Endodermal cell (in vitro differentiated cells): ENCODE results near the gene AHNAK2. TPM values are rescaled to one million over a fixed set of nuclear protein-coding genes. Genes with fewer than 3 reads are reported as not detected.

Source experiments
- DNase-seq: peaks from one replicate; pipeline ENCODE4 v3.0.0-alpha.2; 2017
- H3K27ac ChIP-seq: 2 replicates; pipeline ENCODE4 v1.5.1; 2013; ENCODE audit warnings: mild to moderate bottlenecking, low read depth, low read length, moderate library complexity
- H3K27me3 ChIP-seq: 2 replicates; pipeline ENCODE4 v1.6.1; 2013; ENCODE audit warnings: mild to moderate bottlenecking, low read length, moderate library complexity; ENCODE audit not compliant: insufficient read depth, control insufficient read depth, poor library complexity, severe bottlenecking
- H3K36me3 ChIP-seq: 2 replicates; pipeline ENCODE4 v1.7.0; 2013; ENCODE audit warnings: mild to moderate bottlenecking, low read length, moderate library complexity; ENCODE audit not compliant: control insufficient read depth, insufficient read depth
- H3K4me1 ChIP-seq: one replicate; pipeline ENCODE4 v1.7.0; 2013; ENCODE audit warnings: low read length; ENCODE audit not compliant: control insufficient read depth, insufficient read depth
- H3K4me3 ChIP-seq: 2 replicates; pipeline ENCODE4 v1.5.1; 2013; ENCODE audit warnings: mild to moderate bottlenecking, low read length, moderate library complexity
- H3K9ac ChIP-seq: 2 replicates; pipeline ENCODE4 v1.6.1; 2013; ENCODE audit warnings: mild to moderate bottlenecking, low read length, moderate library complexity; ENCODE audit not compliant: poor library complexity, severe bottlenecking; ENCODE audit errors: extremely low read depth
- H3K9me3 ChIP-seq: 2 replicates; pipeline ENCODE4 v1.6.1; 2013; ENCODE audit warnings: mild to moderate bottlenecking, low read length, moderate library complexity; ENCODE audit not compliant: control insufficient read depth
- H3K27ac Mint-ChIP-seq: 2 replicates; pipeline ENCODE4 v1.8.0; 2020; ENCODE audit warnings: mixed read lengths
- H3K27me3 Mint-ChIP-seq: 2 replicates; pipeline ENCODE4 v1.8.0; 2021; ENCODE audit warnings: mild to moderate bottlenecking, mixed read lengths; ENCODE audit not compliant: insufficient read depth
- H3K36me3 Mint-ChIP-seq: 2 replicates; pipeline ENCODE4 v1.8.0; 2020; ENCODE audit warnings: low read depth, mixed read lengths
- H3K4me1 Mint-ChIP-seq: 2 replicates; pipeline ENCODE4 v1.8.0; 2020; ENCODE audit warnings: mixed read lengths
- H3K4me3 Mint-ChIP-seq: 2 replicates; pipeline ENCODE4 v1.8.0; 2020; ENCODE audit warnings: mild to moderate bottlenecking, moderate library complexity, mixed read lengths
- H3K9me3 Mint-ChIP-seq: 2 replicates; pipeline ENCODE4 v1.8.0; 2020; ENCODE audit warnings: mild to moderate bottlenecking, mixed read lengths
- WGBS, 2 experiments: methylation state at CpG; one replicate each; pipeline versions ENCODE4 v1.1.5 to v1.1.7; 2013; ENCODE audit warnings: missing lambda C conversion rate in 2 of 2, mixed read lengths in 1 of 2; ENCODE audit not compliant: insufficient coverage in 1 of 2, insufficient read length in 1 of 2; 5-methylcytosine and 5-hydroxymethylcytosine counted together
- total RNA-seq, 2 donors: library from RNA; stranded (reverse); fragmentation: NEBNext Ultra II Directional in 1 of 2; extraction: Animal tissue kit (Norgen Biotek cat#: 25700) in 1 of 2; gene quantifications; 2 replicates in 1 of 2; 3 replicates in 1 of 2; pipeline ENCODE4 v1.2.1, GENCODE V29; 2021
- TF ChIP-seq, protein P1 (sequence below): fragments of 200-600 bp; sonication (generic); conservative IDR thresholded peaks from 2 replicates; pipeline ENCODE4 v1.5.0; 2021; ENCODE audit warnings: antibody characterized with exemption, mild to moderate bottlenecking

AHNAK2 gene
- total RNA-seq, 2 donors from 2014 or later: 0.93 to 2.2 TPM

DNA sequence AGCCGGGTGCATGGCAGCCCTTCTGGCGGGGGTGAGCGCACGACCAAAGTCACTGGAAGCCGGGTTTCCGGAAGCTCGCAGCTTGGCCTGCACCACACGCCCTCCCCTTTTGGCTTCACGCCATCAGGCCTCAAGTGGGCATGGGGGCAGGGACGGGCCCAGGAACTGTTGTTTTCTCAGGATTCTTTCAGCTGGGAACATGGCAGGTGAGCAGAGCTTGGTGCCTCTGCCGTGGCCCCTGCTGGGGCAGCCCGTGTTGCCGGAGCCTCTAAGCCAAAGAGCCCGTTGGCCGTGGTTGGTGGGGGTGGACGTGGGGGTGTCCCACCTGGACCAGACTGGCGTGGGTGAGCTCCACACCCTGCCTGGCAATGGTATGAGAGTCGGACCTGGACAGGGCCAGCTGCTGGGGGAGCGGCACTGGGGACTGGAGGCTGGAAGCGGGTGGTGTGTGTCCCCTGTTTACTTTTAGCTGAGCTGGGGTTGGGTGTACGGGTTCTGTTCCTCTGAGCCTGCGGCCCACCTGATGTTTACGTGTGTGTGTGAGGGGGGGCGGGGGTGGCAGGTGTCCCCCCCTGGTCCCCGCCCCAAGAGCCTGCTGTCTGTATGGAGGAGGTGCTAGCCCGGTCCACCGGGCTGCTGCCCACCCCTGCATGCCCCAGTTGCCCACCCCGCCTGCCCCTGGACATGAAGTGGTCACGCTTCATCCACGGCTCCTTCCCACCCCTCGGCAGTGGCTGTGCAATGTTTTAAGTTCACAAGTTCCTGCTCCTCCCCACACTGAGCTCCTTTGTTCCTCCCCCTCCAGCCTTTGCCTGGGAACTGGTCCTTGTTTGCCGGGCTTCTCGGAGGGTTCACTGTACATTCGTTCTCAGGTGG lies 82.2 kb downstream of the AHNAK2 start:
- H3K36me3 ChIP-seq: no peaks in the 10 kb centered on the region
- DNase-seq: peak; percentile 48
- Mint-ChIP-seq H3K27ac (no peak overlapping the region), H3K4me3 (no peak overlapping the region), H3K36me3 (no peaks in the 10 kb centered on the region), H3K4me1 (no peaks in the 10 kb centered on the region), H3K9me3 (no peaks in the 10 kb centered on the region), H3K27me3 (no peaks in the 10 kb centered on the region)
- no peaks in the 10 kb centered on the region for H3K9me3 ChIP-seq
- H3K4me3 ChIP-seq: no peak overlapping the region
- TF ChIP-seq, protein P1, sequence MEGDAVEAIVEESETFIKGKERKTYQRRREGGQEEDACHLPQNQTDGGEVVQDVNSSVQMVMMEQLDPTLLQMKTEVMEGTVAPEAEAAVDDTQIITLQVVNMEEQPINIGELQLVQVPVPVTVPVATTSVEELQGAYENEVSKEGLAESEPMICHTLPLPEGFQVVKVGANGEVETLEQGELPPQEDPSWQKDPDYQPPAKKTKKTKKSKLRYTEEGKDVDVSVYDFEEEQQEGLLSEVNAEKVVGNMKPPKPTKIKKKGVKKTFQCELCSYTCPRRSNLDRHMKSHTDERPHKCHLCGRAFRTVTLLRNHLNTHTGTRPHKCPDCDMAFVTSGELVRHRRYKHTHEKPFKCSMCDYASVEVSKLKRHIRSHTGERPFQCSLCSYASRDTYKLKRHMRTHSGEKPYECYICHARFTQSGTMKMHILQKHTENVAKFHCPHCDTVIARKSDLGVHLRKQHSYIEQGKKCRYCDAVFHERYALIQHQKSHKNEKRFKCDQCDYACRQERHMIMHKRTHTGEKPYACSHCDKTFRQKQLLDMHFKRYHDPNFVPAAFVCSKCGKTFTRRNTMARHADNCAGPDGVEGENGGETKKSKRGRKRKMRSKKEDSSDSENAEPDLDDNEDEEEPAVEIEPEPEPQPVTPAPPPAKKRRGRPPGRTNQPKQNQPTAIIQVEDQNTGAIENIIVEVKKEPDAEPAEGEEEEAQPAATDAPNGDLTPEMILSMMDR: no peak
- H3K27ac ChIP-seq: no peak overlapping the region
- 92 to 95% methylated on average over 18 to 34 of the region's 34 CpGs for WGBS, 2 experiments
- H3K27me3 ChIP-seq: no peaks in the 10 kb centered on the region
- no peaks in the 10 kb centered on the region for H3K4me1 ChIP-seq
- H3K9ac ChIP-seq: no peak overlapping the region

DNA sequence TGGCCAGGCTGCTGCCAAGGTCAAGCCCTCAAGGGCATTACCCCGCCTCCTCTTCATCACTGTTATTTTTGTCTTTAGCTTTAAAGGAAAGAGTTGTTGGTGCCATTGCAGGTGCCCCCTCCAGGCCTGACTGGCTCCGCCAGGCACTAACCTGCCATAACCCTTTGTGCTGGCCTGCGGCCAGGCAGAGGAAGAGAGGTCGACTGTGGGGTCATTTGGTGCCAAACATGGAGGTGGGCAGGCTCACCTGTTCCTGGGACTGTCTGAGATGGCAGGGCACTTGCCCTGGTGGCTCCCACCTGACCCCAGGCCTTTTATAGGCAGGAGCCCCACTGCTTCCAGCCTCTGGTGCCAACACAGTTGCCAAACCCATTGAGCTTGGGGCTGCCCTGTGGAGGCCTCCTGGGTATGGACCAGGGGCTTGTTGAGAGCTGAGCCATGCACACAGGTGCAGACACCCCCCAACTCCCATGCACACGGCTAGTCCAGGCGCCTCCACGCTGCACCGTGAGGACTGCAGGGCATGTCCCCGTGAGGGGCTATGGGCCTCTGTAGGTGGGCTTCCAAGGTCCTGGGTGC lies 82.9 kb downstream of the AHNAK2 start:
- peak; percentile 32 for DNase-seq
- H3K9me3 Mint-ChIP-seq: no peaks in the 10 kb centered on the region
- H3K4me3 ChIP-seq: no peak overlapping the region
- no peak overlapping the region for H3K9ac ChIP-seq
- H3K4me3 Mint-ChIP-seq: no peak overlapping the region
- H3K4me1 Mint-ChIP-seq: no peaks in the 10 kb centered on the region
- H3K36me3 ChIP-seq: no peaks in the 10 kb centered on the region
- WGBS, 2 experiments: 91 to 96% methylated on average over 6 to 9 of the region's 9 CpGs
- no peak overlapping the region for H3K27ac ChIP-seq
- H3K9me3 ChIP-seq: no peaks in the 10 kb centered on the region
- TF ChIP-seq, protein P1: no peak
- no peaks in the 10 kb centered on the region for H3K36me3 Mint-ChIP-seq
- no peaks in the 10 kb centered on the region for H3K27me3 ChIP-seq
- H3K4me1 ChIP-seq: no peaks in the 10 kb centered on the region
- H3K27me3 Mint-ChIP-seq: no peaks in the 10 kb centered on the region
- H3K27ac Mint-ChIP-seq: no peak overlapping the region

DNA sequence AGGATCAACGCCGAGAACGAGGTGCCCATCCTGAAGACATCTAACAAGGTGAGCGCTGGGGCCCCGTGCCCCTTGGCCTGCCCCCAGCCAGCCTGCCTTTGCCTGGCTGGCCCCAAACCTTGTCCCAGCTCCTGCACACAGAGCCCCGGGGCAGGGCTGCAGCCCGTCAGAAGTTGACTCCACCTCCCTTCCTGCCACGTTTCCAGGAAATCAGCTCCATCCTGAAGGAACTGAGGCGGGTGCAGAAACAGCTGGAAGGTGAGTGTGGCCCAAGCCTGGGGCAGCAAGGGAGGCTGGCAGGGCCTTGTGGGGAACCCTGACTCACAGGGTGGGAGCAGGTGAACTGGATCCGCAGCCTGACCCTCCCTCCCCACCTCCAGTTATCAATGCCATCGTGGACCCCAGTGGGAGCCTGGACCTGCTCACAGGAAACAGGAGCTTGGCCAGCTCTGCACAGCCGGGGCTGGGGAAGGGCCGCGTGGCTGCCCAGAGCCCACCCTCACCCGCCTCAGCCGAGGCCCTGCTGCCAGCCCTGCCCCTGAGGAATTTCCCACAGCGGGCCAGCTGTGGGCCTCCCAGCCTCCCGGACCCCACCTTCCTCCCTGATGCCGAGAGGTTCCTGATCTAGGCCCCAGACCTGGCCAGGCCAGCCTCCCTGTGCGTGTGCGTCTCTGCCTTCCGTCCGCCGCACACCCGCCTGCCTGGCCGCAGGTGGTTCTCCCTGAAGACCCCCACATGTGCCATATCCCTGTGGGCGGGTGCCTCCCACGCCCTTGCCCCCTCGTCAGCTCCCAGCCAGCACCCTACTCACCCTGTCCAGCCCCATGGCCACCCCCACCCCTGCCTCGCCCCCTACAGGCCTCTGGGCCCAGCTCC lies 83.6 kb downstream of the AHNAK2 start:
- Histone ChIP-seq H3K9ac (no peak overlapping the region), H3K36me3 (no peaks in the 10 kb centered on the region), H3K4me3 (no peak overlapping the region), H3K27ac (no peak overlapping the region), H3K27me3 (no peaks in the 10 kb centered on the region), H3K9me3 (no peaks in the 10 kb centered on the region), H3K4me1 (no peaks in the 10 kb centered on the region)
- WGBS, 2 experiments: 91 to 96% methylated on average over 9 to 30 of the region's 30 CpGs
- no peaks in the 10 kb centered on the region for H3K27me3 Mint-ChIP-seq
- no peak overlapping the region for H3K27ac Mint-ChIP-seq
- no peak overlapping the region for H3K4me3 Mint-ChIP-seq
- no peaks in the 10 kb centered on the region for H3K36me3 Mint-ChIP-seq
- H3K9me3 Mint-ChIP-seq: no peaks in the 10 kb centered on the region
- H3K4me1 Mint-ChIP-seq: no peaks in the 10 kb centered on the region
- TF ChIP-seq, protein P1: peak; percentile 20
- peak; percentile 42 for DNase-seq
